HEK293 (cell line): ENCODE data around the gene DPF3.
A peak's percentile ranks its signal among the peaks of the same experiment; 100 is the strongest.

ENCODE experiments used
- BCL6B ChIP-seq: fragments of 450-650 bp; formaldehyde crosslinking; IDR thresholded peaks from 2 replicates; pipeline ENCODE4 v1.5.1; 2017; ENCODE audit warnings: missing biosample characterization, missing genetic modification characterization
- HOXA7 ChIP-seq: sonication (generic); formaldehyde crosslinking; IDR thresholded peaks from 2 replicates; pipeline ENCODE4 v1.8.1; 2022; ENCODE audit warnings: missing genetic modification reagents, borderline replicate concordance
- KLF17 ChIP-seq: fragments of 450-650 bp; formaldehyde crosslinking; IDR thresholded peaks from 2 replicates; pipeline ENCODE4 v1.5.1; 2016; ENCODE audit warnings: missing biosample characterization, missing genetic modification characterization
- KLF9 ChIP-seq: fragments of 450-650 bp; formaldehyde crosslinking; IDR thresholded peaks from 2 replicates; pipeline ENCODE4 v1.5.1; 2016; ENCODE audit warnings: missing biosample characterization, missing genetic modification characterization, low read depth
- PRDM2 ChIP-seq: fragments of 450-650 bp; formaldehyde crosslinking; IDR thresholded peaks from 2 replicates; pipeline ENCODE4 v1.5.1; 2016; ENCODE audit warnings: missing biosample characterization, missing genetic modification characterization, borderline replicate concordance
- TRIM28 ChIP-seq: IDR thresholded peaks from 2 replicates; pipeline ENCODE4 v1.6.1; 2011; ENCODE audit warnings: low read length, control low read depth, borderline replicate concordance
- ZBTB48 ChIP-seq: fragments of 450-650 bp; formaldehyde crosslinking; IDR thresholded peaks from 2 replicates; pipeline ENCODE4 v1.5.1; 2016; ENCODE audit warnings: missing biosample characterization, missing genetic modification characterization
- ZNF10 ChIP-seq: fragments of 450-650 bp; formaldehyde crosslinking; IDR thresholded peaks from 2 replicates; pipeline ENCODE4 v1.5.1; 2017; ENCODE audit warnings: missing biosample characterization, missing genetic modification characterization
- ZNF114 ChIP-seq: fragments of 450-650 bp; formaldehyde crosslinking; IDR thresholded peaks from 2 replicates; pipeline ENCODE4 v1.5.0; 2017; ENCODE audit warnings: missing biosample characterization, missing genetic modification characterization
- ZNF146 ChIP-seq: fragments of 450-650 bp; formaldehyde crosslinking; IDR thresholded peaks from 2 replicates; pipeline ENCODE4 v1.5.1; 2016; ENCODE audit warnings: missing biosample characterization, missing genetic modification characterization
- ZNF16 ChIP-seq: fragments of 450-650 bp; formaldehyde crosslinking; IDR thresholded peaks from 2 replicates; pipeline ENCODE4 v1.5.1; 2016; ENCODE audit warnings: low read depth, missing biosample characterization, missing genetic modification characterization
- ZNF174 ChIP-seq: fragments of 450-650 bp; formaldehyde crosslinking; IDR thresholded peaks from 2 replicates; pipeline ENCODE4 v1.5.0; 2017; ENCODE audit warnings: missing biosample characterization, mild to moderate bottlenecking, missing genetic modification characterization
- ZNF354C ChIP-seq: fragments of 450-650 bp; formaldehyde crosslinking; IDR thresholded peaks from 2 replicates; pipeline ENCODE4 v1.5.1; 2016; ENCODE audit warnings: missing biosample characterization, missing genetic modification characterization, low read depth, borderline replicate concordance
- ZNF433 ChIP-seq: fragments of 450-650 bp; formaldehyde crosslinking; IDR thresholded peaks from 2 replicates; pipeline ENCODE4 v1.5.1; 2016; ENCODE audit warnings: missing biosample characterization, missing genetic modification characterization, low read depth
- ZNF521 ChIP-seq: fragments of 450-650 bp; formaldehyde crosslinking; IDR thresholded peaks from 2 replicates; pipeline ENCODE4 v1.5.1; 2017; ENCODE audit warnings: missing biosample characterization, mild to moderate bottlenecking, missing genetic modification characterization
- ZNF555 ChIP-seq: fragments of 450-650 bp; formaldehyde crosslinking; conservative IDR thresholded peaks from 2 replicates; pipeline ENCODE4 v1.5.1; 2017; ENCODE audit warnings: missing biosample characterization, mild to moderate bottlenecking, missing genetic modification characterization, inconsistent platforms
- ZNF585B ChIP-seq: fragments of 450-650 bp; formaldehyde crosslinking; IDR thresholded peaks from 2 replicates; pipeline ENCODE4 v1.5.1; 2016; ENCODE audit warnings: missing biosample characterization, missing genetic modification characterization
- ZNF654 ChIP-seq: fragments of 450-650 bp; formaldehyde crosslinking; IDR thresholded peaks from 2 replicates; pipeline ENCODE4 v1.5.1; 2016; ENCODE audit warnings: low read depth, missing biosample characterization, missing genetic modification characterization
- ZNF747 ChIP-seq: fragments of 450-650 bp; formaldehyde crosslinking; IDR thresholded peaks from 2 replicates; pipeline ENCODE4 v1.5.1; 2016; ENCODE audit warnings: missing biosample characterization, missing genetic modification characterization
- ZNF776 ChIP-seq: fragments of 450-650 bp; formaldehyde crosslinking; IDR thresholded peaks from 2 replicates; pipeline ENCODE4 v1.5.0; 2017; ENCODE audit warnings: missing biosample characterization, missing genetic modification characterization, borderline replicate concordance
- ZNF785 ChIP-seq: fragments of 450-650 bp; formaldehyde crosslinking; IDR thresholded peaks from 2 replicates; pipeline ENCODE4 v1.5.1; 2016; ENCODE audit warnings: missing biosample characterization, missing genetic modification characterization
- ZSCAN16 ChIP-seq: fragments of 450-650 bp; formaldehyde crosslinking; IDR thresholded peaks from 2 replicates; pipeline ENCODE4 v1.5.1; 2016; ENCODE audit warnings: missing biosample characterization, missing genetic modification characterization
- TF ChIP-seq, protein P1 (sequence below): fragments of 450-650 bp; formaldehyde crosslinking; IDR thresholded peaks from 2 replicates; pipeline ENCODE4 v1.5.1; 2017; ENCODE audit warnings: missing biosample characterization, missing genetic modification characterization
- TF ChIP-seq, protein P2 (sequence below): IDR thresholded peaks from 2 replicates; pipeline ENCODE4 v1.6.1; 2011; ENCODE audit warnings: mild to moderate bottlenecking, low read depth, low read length, borderline replicate concordance
- TF ChIP-seq, protein P3 (sequence below): fragments of 450-650 bp; formaldehyde crosslinking; IDR thresholded peaks from 2 replicates; pipeline ENCODE4 v1.5.1; 2016; ENCODE audit warnings: missing biosample characterization, missing genetic modification characterization

DPF3 gene

DNA sequence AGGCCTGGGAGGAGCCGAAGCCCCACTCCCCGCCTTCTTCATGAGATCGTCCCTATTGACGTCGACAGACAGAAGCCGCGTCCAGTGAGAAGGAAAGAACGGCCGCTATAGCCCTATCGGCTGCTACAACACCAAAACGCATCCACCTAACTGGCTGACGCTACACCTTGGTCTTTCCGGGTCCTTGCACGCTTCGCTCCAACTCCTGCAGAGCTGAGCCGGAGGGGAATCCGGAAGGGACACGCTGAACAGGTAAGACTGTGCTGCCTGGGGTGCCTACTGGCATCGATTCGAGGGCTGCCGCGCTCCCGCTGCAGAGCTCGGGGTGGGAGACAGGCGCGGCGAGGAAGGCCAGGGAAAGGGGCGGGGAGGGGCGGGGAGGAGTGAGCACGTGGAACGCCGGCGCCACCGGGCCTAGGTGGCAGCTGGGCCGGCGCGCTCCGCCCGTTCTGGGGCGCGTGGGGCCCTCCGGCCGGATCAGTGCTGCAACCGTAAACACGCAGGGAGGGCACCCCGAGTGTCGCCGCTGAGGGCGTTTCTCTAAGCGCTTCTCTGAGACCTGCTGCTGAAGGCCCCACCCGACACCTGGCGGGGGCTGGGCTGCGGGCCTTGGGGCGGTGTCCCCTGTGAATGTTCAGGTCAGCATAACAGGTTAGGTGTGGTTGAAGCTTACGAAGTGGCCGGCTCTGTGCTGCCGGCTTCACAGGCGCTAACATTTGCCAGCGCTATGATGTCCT is 32.6 kb upstream of the DPF3 start, which contains the start of gene DCAF4 (continued):
- TF ChIP-seq, protein P1, sequence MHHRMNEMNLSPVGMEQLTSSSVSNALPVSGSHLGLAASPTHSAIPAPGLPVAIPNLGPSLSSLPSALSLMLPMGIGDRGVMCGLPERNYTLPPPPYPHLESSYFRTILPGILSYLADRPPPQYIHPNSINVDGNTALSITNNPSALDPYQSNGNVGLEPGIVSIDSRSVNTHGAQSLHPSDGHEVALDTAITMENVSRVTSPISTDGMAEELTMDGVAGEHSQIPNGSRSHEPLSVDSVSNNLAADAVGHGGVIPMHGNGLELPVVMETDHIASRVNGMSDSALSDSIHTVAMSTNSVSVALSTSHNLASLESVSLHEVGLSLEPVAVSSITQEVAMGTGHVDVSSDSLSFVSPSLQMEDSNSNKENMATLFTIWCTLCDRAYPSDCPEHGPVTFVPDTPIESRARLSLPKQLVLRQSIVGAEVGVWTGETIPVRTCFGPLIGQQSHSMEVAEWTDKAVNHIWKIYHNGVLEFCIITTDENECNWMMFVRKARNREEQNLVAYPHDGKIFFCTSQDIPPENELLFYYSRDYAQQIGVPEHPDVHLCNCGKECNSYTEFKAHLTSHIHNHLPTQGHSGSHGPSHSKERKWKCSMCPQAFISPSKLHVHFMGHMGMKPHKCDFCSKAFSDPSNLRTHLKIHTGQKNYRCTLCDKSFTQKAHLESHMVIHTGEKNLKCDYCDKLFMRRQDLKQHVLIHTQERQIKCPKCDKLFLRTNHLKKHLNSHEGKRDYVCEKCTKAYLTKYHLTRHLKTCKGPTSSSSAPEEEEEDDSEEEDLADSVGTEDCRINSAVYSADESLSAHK (tag by site-specific recombination): no peak
- no peak for TF ChIP-seq ZNF433
- no peak for TF ChIP-seq ZNF585B (tag by site-specific recombination)
- TF ChIP-seq, protein P2, sequence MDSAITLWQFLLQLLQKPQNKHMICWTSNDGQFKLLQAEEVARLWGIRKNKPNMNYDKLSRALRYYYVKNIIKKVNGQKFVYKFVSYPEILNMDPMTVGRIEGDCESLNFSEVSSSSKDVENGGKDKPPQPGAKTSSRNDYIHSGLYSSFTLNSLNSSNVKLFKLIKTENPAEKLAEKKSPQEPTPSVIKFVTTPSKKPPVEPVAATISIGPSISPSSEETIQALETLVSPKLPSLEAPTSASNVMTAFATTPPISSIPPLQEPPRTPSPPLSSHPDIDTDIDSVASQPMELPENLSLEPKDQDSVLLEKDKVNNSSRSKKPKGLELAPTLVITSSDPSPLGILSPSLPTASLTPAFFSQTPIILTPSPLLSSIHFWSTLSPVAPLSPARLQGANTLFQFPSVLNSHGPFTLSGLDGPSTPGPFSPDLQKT: no peak
- no peak for TF ChIP-seq TRIM28
- peak; percentile 96 for TF ChIP-seq KLF9 (tag by site-specific recombination)
- TF ChIP-seq ZNF354C: no peak
- no peak for TF ChIP-seq ZNF10
- 0 out of 2 replicates have a peak, but pooled peaks have one; percentile 64 for TF ChIP-seq KLF17 (tag by site-specific recombination)
- TF ChIP-seq ZSCAN16 (tag by site-specific recombination): no peak
- TF ChIP-seq ZNF521 (tag by site-specific recombination): no peak
- TF ChIP-seq ZNF174 (tag by site-specific recombination): no peak
- 0 out of 2 replicates have a peak, but pooled peaks have one; percentile 24 for TF ChIP-seq ZBTB48 (tag by site-specific recombination)
- no peak for TF ChIP-seq ZNF16 (tag by site-specific recombination)
- no peak for TF ChIP-seq HOXA7 (CRISPR knock-in tag)
- no peak for TF ChIP-seq ZNF114 (tag by site-specific recombination)
- TF ChIP-seq BCL6B (tag by site-specific recombination): no peak
- no peak for TF ChIP-seq ZNF555 (tag by site-specific recombination)
- TF ChIP-seq ZNF776 (tag by site-specific recombination): no peak
- TF ChIP-seq ZNF654 (tag by site-specific recombination): no peak
- no peak for TF ChIP-seq PRDM2
- no peak for TF ChIP-seq ZNF747 (tag by site-specific recombination)
- TF ChIP-seq ZNF146 (tag by site-specific recombination): no peak
- TF ChIP-seq, protein P3, sequence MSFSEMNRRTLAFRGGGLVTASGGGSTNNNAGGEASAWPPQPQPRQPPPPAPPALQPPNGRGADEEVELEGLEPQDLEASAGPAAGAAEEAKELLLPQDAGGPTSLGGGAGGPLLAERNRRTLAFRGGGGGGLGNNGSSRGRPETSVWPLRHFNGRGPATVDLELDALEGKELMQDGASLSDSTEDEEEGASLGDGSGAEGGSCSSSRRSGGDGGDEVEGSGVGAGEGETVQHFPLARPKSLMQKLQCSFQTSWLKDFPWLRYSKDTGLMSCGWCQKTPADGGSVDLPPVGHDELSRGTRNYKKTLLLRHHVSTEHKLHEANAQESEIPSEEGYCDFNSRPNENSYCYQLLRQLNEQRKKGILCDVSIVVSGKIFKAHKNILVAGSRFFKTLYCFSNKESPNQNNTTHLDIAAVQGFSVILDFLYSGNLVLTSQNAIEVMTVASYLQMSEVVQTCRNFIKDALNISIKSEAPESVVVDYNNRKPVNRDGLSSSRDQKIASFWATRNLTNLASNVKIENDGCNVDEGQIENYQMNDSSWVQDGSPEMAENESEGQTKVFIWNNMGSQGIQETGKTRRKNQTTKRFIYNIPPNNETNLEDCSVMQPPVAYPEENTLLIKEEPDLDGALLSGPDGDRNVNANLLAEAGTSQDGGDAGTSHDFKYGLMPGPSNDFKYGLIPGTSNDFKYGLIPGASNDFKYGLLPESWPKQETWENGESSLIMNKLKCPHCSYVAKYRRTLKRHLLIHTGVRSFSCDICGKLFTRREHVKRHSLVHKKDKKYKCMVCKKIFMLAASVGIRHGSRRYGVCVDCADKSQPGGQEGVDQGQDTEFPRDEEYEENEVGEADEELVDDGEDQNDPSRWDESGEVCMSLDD: peak; percentile 76; the same call in 1 of the 2 replicates
- no peak for TF ChIP-seq ZNF785 (tag by site-specific recombination)
